ENCODE measurements around the gene HEMK1.
A peak's percentile ranks its signal among the peaks of the same experiment; 100 is the strongest.

Gene HEMK1

DNA sequence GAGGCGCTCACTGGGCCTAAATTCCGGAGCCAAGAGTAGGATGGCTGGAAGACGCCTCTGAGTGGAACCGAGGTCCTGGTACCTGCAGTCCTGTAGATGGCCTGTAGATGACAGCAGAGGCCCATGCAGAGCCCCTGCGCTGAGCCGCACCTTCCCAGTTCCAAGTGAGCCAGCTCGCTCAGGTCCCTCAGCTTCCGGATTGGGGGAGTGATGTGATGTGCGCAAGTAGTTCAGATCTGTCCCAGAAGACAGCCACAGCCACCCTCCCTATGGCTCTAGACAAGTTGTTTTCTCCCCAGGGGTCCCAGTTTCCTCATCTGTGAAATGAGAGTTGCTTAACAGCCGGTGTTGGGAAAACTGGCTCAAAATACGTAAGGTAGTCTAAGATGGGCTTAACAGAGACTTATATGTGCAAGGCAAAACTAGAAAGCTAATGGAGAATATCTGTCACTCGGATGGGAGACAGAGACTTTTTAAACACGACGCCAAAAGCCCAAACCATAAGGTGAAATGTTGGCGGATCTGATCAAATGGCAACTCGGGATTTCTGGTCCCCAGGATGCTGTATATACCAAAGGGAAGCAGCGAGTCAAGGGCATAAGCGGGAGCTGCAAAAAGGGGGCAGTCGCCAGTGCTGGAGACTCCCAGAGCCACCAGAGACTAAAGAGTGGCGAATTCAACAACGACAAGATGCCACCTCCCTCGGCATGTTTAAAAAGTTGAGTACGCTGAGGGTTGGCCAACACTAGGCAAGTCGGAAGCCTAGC lies 46.9 kb downstream of the HEMK1 start:
- peak; percentile 79 to 85 for DNase-seq (ENCODE audit: low read depth in 2 of 2)

DNA sequence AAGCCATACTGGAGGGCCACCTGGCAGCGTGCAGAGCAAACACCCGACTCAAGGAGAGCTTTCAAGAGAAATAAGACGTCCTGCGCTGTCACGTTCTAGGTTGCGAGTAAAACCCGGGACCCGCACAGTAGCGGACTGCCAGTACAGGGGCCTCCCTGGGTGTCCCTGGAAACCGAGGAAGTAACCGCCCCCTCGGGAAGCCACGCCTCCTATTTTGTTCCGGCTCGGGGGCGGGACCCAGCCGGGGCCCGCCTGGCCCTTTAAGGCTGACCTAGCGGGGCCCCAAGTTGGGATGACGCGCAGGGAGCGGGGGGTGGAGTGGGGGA lies 47.4 kb downstream of the HEMK1 start:
- peak; percentile 89 to 95 for DNase-seq (ENCODE audit: low read depth in 2 of 2)

DNA sequence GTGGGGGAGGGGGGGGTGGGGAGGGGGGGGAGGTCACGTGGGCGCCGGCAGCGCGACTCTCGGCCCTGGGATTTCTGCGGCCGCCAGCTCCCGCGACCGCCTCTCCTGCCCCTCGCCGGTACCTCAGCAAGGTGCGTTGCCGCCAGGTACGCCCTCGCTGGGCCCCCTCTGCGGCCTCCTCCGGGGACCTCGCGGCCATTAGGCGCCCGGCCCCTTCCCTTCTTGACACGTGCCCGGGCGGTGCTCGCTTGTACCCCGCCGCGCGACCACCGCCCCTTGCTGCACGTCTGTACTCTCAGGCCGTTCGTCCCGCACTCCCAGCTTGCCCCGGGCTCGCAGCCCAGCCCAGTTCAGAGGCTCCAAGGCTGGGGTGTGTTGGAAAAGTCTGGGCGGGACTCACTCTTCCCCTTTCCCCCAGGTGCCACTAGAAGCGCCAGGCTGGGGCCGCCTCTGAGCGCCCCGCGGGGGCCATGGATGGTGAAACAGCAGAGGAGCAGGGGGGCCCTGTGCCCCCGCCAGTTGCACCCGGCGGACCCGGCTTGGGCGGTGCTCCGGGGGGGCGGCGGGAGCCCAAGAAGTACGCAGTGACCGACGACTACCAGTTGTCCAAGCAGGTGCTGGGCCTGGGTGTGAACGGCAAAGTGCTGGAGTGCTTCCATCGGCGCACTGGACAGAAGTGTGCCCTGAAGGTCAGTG lies 47.9 kb downstream of the HEMK1 start, which contains the start of gene MAPKAPK3:
Gene MAPKAPK3, plus strand, starts transcription at position 56 of the 696 bp plus-strand sequence. Its CDS starts 415 bp downstream, at position 471.
- DNase-seq (ENCODE audit: low read depth in 2 of 2), result no peak

DNA sequence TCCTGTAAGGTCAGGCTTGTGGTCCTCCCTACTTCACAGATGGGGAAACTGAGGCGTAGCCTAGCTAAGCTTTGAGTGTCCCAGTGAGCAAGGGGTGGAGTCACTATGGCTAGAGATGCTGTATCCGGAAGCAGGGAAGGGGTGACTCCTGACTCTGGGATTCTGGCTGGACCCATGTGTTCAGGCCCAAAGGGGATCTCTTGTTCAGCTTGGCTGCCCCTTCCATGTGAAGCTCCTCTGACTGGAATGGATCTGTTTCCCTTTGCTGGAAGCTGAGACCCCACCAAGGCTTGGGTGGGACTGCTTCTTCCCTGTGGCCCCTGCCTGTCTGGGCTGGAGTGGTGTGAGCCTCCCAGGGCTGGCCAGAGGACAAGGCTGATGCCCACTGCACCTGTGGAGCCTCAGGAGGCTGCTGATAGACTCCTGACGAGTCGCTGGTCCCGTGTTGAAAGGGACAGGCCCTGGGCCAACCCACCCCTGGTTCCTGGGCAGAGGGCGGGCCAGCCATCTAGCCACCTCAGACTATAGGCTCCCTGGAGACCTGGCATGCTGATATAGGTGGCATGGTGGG lies 48.7 kb downstream of the HEMK1 start:
- no peak for DNase-seq (ENCODE audit: low read depth in 2 of 2)

DNA sequence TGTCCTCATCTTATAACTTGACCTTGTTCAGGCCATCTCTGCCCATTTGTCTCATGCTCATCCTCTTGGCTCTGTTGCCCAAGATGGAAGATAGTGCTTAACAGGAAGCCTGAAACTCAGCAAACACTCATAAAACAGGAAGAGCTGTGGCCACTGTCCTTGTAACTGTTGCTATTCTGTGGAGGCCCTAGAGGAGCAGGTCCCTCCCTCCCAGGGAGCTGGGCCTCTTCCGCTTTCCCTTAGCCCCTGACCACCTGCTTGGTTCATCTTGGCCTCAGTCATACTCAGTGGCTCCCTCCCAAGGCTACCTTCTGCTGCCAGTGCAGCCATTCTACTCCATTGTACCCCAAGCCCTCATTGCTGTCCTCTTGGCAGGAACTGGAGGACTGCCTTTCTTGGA lies 51.1 kb downstream of the HEMK1 start:
- DNase-seq (ENCODE audit: low read depth in 2 of 2), result no peak

DNA sequence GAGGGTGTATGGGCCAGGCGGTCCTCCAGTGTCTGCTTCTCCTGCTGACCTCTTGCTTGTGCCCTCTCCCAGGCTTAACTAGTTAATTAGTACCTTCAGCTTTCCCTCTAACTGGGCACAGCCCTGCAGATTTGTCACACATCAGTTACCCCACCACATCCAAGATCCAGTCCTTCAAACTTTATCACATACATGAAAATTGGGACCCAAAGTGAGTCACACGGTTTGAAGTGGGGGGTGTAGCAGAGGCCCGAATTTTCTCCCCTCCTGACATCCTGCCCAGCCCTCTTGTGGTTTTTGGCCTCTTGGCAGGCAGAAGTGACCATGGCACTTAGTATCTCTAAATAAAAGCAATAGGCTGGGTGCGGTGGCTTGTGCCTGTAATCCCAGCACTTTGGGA lies 51.5 kb downstream of the HEMK1 start:
- DNase-seq (ENCODE audit: low read depth in 2 of 2), result no peak

DNA sequence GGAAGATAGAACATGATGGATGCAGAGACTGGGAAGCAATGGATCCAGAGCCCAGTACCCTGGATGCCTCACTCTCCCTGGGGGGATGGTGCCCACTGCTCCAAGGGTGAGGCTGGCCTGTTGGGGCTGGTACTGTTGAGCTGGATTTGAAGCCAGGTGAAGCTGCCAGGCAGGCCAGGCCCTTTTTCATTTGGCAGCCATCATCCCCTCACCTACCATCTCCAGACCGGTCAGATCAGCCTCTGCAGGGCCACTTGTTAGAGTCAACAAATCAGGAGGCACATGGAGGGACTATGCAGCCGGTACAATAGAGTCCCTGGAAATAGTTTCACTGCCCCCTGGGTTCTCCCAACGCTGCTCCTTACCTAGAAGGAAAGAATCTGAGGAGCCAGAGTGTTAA lies 53.6 kb downstream of the HEMK1 start:
- no peak for DNase-seq (ENCODE audit: low read depth in 2 of 2)

DNA sequence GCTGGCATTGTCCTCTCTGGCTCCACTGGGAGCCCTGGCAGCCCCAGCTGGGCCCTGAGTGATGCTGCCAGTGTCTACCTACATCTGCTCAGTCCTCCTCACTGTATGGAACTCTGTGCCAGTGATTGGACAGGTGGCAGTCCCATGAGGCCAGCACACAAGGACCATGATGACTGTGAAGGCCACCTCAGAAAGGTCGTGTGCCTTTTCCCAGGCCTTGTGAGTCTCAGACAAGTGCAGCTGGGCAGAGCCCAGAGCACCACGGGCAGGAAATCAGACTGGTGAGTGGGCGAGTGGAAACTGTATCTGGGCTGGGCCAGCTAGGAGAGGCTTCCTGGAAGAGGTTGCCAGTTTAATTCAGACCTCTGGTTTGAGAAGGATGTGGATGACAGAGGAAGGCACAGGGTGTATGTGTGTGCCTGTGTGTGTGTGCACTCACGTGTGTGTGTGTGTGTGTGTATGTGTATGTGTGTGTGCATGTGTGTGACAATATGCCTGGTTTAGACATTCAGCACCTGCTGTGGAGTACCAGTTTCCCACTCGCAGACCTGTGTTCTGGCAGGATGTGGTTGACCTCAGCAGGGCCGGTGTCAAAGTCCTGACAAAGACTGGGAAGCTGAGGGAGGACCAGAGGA lies 54.6 kb downstream of the HEMK1 start:
- no peak for DNase-seq (ENCODE audit: low read depth in 2 of 2)

DNA sequence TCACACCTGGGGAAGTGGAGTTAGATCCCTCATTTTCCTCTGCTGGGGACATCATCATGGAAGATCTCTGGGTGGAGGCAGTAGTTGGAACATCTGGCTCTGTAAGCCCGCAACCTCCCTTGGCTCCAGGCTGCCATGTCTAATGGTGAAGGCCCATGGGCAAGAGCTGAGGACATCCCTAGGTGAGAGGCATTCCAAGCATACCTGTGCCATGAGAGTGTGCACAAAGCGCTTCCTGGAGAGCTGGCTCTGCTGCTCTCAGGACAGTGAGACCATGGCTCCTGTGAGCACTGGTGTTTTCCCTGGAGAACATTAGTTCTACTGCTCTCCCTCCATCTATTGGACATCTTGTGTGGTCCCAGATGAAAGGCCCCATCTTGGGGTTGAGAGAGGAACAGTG lies 55.3 kb downstream of the HEMK1 start:
- DNase-seq (ENCODE audit: low read depth in 2 of 2), result no peak

DNA sequence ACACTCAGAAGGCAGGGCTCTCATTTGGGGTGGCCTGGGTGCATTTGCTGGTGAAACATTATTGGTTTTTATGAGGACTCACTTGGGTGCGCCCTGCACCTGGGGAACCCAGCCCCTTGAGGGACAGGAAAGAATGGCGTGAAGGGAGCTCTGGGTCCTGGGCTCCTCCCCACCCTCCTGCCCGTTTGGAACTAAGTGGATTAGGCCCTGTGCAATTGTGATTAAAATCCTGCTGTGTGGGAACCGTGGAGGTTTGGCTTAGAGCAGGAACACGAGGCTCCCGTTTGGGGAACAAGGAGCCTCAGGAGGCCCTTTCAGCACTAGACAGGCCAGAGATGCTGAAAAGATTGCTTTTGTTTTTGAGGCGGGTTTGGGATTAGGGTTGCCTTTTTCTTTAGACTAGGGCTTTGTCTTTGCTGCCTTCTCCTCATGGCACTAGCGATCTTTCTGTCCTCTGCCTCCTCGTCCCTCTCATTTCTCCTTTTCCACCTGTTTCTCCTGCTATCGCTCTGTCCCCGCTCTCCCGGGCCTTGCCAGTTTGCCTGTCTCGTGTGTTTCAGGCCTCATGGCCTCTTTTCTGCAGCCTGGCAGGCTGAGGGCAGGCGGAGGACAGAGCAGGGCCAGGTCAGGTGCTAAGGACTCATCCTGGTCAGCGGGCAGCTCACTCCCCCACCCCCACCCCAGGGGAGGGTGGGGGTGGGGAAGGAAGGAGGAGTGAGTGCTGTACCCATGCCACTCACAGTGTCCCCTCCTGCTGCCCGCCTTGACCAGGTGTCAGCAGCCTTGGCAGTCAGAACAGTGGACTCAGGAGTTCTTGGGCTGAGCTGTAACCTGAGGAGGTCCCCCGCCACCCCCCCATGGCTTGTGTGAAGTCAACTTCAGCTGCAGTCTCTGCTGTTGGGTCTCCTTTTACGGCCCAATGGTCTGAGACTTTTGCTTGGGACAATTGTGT lies 56.2 kb downstream of the HEMK1 start:
- no peak for DNase-seq (ENCODE audit: low read depth in 2 of 2)

DNA sequence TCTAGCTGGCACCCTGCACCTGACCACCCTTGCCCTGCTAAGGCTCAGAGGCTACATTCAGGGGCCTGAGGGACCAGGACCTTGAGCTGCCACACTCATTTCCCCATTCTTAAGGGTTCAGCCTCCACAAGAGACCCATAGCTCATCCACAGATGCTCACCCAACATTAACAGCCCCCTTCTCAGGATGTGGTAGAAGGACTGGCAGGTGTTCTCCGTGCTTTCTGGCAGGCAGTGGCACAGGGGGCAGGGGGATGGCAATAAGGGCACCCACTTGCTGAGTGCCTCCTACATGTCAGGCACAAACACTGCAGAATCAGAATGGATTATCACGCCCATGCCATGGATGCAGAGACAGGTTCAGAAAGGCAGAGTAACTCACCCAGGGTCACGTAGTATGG lies 57.1 kb downstream of the HEMK1 start:
- DNase-seq (ENCODE audit: low read depth in 2 of 2), result no peak

DNA sequence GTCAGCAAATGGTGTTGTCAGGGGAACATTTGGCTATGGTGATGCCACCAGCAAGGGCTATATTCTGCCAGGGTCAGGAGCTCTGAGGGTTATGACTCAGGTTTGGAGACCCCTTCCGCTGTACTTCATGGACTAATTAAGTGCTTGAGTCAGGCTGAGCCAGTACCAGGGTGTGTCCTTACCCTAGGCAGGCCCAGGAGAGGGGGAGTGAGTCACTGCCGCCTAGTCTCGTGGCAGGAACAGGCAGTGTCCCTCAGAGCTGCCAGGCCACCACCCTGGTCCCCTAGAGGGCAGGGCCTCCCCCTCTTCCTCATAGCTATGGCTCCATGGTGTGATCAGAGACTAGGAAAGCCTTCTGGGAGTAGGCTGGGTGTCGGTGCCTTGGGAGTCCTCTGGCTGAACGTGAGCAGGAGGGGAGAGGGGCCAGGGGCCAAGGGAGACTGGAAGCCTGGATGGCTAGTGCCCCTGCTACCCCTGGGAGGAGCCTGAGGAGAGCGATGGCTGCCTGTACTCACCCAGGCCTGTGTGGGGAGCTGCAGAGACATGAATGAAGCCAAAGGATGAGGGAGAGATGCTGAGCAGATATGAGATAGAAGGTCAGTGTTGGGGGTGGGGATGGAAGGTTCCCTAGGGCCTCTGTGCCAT lies 58.2 kb downstream of the HEMK1 start:
- no peak for DNase-seq (ENCODE audit: low read depth in 2 of 2)

DNA sequence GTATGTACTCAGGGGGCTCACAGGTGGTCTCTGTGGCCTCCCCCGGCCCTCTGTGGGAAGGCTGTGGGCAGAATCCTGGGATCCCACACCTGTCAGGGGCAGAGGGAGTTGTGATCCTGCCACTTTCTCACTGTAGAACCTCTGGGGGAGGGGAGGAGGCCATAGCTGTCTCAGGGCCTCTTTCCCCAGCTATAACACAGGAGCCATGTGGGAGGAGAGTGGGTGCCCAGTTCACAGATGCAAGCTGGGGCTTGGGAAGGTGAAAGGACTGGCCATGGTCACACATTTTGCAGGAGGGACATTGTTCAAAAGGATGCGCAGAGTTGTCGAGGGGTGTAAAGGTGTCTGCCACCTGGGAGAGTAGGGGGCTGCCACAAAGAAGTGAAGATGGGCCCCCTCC lies 59.3 kb downstream of the HEMK1 start:
- no peak for DNase-seq (ENCODE audit: low read depth in 2 of 2)

DNA sequence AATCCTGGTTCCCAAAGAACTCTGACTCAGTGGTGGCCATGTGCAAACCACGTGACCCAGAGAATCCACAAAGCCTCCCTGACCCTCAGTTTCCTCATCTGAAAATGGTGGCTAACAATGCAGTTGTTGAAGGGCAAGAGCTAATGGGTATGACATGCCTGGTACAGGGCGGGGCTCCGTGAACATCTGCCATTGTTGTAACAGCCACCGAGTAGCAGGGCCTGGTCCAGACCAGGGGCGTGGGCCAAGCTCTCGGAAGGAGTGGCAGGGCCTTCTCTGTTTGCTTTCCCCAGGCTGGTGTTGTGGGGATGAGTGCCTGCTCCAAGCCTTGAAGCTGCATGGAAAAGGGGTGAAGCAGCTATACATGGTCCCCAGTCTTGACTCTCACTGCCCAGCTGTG lies 61.1 kb downstream of the HEMK1 start:
- no peak for DNase-seq (ENCODE audit: low read depth in 2 of 2)

DNA sequence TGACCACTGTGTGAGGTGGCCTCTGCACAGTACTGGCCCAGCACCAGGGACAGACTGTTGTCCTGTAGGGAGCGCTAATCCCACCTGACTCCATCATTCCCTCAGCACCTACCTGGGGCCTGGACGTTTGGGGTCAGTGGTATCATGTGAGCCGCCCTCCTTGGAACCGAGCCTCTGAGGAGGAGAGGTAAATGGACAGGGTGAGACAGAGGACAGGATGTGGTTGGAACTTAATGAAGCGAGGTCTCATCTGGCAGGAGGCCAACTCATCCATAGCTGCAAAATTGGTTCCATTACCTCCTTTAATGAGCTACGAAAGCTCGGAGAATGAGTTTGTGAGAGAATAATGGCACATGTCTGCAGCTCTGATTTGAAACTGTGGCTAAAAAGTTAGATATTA lies 61.6 kb downstream of the HEMK1 start:
- no peak for DNase-seq (ENCODE audit: low read depth in 2 of 2)

DNA sequence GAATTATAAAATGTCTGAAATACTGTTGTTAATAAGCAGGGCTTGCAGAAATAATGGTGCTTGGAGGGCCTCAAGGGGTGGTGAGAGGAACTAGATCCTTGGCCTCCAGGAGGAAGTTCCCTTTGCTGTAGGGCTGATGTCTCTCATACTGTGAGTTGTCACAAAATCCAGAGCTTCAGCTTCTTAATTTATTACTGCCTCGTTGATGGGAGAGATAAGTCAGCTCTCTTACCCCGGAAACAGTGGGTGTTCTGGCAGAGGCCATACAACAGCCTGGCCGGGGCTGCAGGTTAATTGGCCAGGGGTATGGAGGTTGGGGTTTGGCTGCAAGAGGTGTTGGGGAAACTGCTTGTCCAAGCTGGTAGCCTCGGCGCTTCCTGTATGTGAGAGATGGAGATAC lies 63.1 kb downstream of the HEMK1 start:
- DNase-seq (ENCODE audit: low read depth in 2 of 2), result no peak

DNA sequence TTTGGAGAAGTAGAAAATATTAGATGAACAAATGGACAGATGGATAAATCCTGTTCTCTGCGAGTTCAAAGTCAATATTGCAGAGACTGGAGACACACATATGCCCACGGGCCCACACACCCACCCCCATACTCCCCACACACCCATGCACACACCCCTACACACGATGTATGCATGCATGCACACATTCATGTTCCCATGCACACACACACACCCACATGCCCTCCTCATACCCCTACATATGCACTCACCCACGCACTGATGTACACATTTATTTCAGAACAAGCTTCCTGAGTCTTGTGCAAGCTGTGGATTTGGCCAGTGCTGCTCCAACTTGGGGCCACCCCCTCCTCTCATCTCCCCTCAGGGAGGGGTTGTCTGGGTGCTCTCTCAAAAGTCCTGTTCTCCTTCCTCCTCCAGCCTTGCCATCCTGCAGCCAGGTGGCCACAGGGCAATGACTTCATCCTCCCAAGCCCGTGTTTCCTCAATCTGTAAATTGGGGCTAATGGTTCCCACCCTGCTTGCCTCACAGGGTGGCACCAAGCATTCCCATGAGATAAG lies 64.0 kb downstream of the HEMK1 start:
- DNase-seq (ENCODE audit: low read depth in 2 of 2), result no peak

DNA sequence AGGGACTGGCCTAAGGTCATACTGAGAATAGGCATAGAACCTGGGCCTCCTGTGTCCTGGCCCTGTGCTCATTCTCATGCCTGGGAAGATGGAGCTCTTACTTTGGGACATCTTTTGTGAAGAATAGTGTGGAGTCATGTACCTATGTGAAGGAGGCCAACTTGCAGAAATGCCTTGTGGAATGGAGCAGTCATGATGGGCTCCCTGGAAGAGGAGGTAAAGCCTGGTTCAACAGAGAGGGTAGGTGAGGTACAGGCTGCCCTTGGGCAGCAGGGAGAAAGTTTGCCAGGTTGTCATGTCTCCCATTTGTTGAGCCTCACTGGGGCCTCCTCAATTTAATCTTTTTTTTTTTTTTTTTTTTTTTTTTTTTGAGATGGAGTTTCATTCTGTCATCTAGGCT lies 65.7 kb downstream of the HEMK1 start:
- no peak for DNase-seq (ENCODE audit: low read depth in 2 of 2)

DNA sequence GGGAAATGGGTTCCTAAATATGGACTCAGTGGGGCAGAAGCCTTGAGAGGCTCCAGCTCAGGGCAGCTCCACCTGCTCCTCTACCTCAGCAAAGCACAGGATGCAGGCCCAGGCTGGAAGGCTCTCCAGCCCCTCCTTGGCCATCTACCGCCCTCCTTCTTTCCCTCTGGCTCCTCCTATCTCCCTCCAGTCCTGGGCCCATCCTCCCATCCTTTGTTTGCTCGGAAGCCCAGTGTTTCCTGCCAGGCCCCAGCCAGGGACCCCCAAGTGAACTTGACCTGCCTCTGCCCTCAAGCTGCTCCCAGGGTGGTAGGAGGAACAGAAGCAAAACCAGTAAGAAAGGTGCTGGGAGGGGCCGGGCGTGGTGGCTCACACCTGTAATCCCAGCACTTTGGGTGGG lies 67.7 kb downstream of the HEMK1 start:
- DNase-seq (ENCODE audit: low read depth in 2 of 2), result no peak

DNA sequence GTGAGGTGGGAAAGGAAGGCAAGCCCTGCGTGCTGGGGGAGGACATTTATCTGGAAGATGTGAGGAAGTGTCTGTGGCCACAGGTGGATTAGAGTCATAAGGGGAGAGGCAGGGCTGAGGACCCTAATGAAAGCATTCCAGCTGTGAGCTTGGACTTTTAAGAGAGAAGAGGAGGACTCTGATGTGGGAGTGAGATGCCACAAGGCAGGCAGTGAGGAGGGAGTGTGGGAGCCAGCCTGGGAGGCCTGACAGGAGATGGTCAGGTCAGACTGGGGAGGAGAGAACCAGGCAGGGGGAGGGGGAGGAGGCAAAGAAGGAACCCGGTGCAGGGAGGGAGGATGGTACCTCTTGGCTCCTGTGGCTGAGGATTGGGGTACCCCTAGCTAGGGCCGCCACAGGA lies 68.6 kb downstream of the HEMK1 start:
- no peak for DNase-seq (ENCODE audit: low read depth in 2 of 2)

DNA sequence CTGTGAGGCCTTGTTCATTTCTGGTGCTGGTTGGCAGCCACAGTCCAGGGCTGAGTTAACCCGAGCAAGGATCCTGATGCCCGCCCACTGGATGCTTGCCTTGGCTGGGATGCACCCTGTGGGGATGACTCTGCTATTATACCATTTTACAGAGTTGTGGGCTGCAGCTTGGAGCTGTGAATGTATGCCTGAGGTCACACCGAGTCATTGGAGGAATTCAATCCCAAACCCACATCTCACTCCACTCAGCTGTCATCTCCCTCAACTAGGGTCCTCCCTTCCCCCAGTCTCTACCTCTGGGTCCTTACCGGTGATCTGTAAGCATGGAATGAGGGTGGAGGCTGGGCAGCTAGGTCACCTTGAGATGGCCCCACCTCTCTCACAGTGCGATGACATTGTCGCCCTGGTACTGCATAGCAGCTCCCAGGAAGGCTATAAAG lies 69.8 kb downstream of the HEMK1 start:
- no peak for DNase-seq (ENCODE audit: low read depth in 2 of 2)

All from stimulated activated CD4-positive, alpha-beta T cell treated with anti-CD3 and anti-CD28 coated beads, Interleukin-15, amount 100 ng/mL, for 48 hours (primary cell).